SH-SY5Y (cell line): Measurements from ENCODE around the gene DAPP1.

Source experiments
- GATA2 ChIP-seq: IDR thresholded peaks from 2 replicates; pipeline ENCODE4 v1.6.1; 2011; ENCODE audit warnings: mild to moderate bottlenecking, low read depth, low read length
- GATA3 ChIP-seq: IDR thresholded peaks from 2 replicates; pipeline ENCODE4 v1.6.1; 2011; ENCODE audit warnings: low read depth, mild to moderate bottlenecking, low read length, moderate library complexity

GRCh38 chr4:99811850-99812249 lies 4.8 kb upstream of the DAPP1 start:
- TF ChIP-seq GATA3 (no peak), GATA2 (no peak)
